ENCODE data around the gene KPNA6. TPM values are rescaled to one million over a fixed set of nuclear protein-coding genes. Genes with fewer than 3 reads are reported as not detected.

KPNA6 gene
- total RNA-seq, 1 experiment from 2014 or later: 104 TPM

DNA sequence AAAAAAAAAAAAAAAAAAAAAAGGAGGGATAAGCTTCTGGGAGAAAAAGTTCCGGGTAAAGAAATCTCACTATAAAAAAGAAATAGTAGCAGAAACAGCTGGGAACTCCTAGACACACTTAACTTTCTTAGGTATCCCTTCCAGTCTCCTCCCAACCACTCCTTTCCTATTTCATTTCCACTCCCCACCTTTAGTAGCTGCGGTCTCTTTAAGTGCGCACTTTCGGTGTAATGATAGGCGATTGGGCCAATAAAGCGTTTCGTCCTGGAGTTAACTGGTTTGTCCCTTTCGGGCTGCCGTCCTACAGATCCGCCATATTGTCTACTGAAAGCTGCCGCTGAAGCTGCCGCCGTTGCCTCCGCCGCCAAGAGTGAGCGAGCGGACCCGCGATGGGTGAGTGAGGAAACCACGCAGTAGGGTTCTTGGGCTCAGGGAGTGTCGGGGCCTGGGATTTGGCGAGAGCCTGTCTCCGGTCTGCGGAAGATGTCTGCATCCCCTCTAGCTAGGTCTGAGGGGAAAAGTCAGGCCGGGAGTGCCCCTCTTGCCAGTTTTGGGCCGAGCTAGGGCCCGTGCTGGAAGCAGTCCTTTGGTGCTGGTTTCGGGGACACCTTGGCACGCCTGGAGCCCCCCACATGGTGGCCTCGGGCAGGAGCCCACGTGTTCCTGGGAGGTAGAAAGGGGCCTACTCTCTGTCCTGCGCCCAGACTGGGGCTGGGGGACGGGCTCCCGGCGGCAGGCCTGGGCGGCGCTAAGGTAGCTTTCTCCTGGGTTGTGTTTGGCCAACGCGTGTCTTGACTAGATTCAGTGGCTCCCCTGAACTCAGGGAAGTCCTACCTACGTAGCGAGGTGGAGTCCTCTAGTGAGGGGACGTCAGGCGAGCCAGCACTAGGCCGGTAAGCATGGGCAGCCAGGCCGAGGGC, at the start of gene KPNA6 (continued):
- TF ChIP-seq FOXK1 (CRISPR knock-in tag; IDR thresholded peaks at IDR 0.05) (peak; percentile 70), TP53 (CRISPR knock-in tag; IDR thresholded peaks at IDR 0.05) (no peak), MYBL2 (CRISPR knock-in tag; IDR thresholded peaks at IDR 0.05) (no peak), GTF2I (CRISPR knock-in tag; conservative IDR thresholded peaks at IDR 0.05) (no peak), EMX1 (CRISPR knock-in tag; IDR thresholded peaks at IDR 0.05) (no peak)

GRCh38 chr1:32060914-32061313, 46.9 kb upstream of the KPNA6 start:
- H3K27me3 Mint-ChIP-seq (ENCODE audit: low read depth): no peaks in the 10 kb centered on the region
- no peak overlapping the region for H3K4me3 Mint-ChIP-seq
- no peak for DNase-seq (ENCODE audit: low spot score)
- ChIA-PET CTCF (interaction anchor here (0.5 to 3.6 kb wide), 8 partner anchors 12 to 1150 kb away, joined by 3 to 76 read pairs (median 4); partner anchors contain the start of gene TMEM39B), POLR2A (interaction anchor here (1.1 kb wide), 1 partner anchor 12 kb away, joined by 5 read pairs; the partner anchor contains the start of gene TMEM39B)
- no peak overlapping the region for H3K27ac Mint-ChIP-seq
- peak; percentile 70 for ATAC-seq
- peaks cover 49% of the 10 kb centered on the region for H3K4me1 Mint-ChIP-seq
- H3K36me3 Mint-ChIP-seq: peaks cover 54% of the 10 kb centered on the region
- no peaks in the 10 kb centered on the region for H3K9me3 Mint-ChIP-seq
- TF ChIP-seq HMGA2 (CRISPR knock-in tag; IDR thresholded peaks at IDR 0.05) (no peak), JAZF1 (CRISPR knock-in tag; IDR thresholded peaks at IDR 0.05) (no peak), MXD4 (CRISPR knock-in tag; IDR thresholded peaks at IDR 0.05; ENCODE audit: borderline replicate concordance) (no peak), TCF7 (CRISPR knock-in tag; IDR thresholded peaks at IDR 0.05; ENCODE audit: low read depth) (no peak), ZNF416 (CRISPR knock-in tag; IDR thresholded peaks at IDR 0.05) (no peak), ZSCAN18 (CRISPR knock-in tag; IDR thresholded peaks at IDR 0.05) (no peak), STAT6 (CRISPR knock-in tag; conservative IDR thresholded peaks at IDR 0.05; ENCODE audit: low read depth) (no peak), NFYB (CRISPR knock-in tag; conservative IDR thresholded peaks at IDR 0.05; ENCODE audit: low read depth) (no peak), GRHL2 (CRISPR knock-in tag; IDR thresholded peaks at IDR 0.05; ENCODE audit: insufficient replicate concordance, severe bottlenecking) (no peak), NR1H2 (CRISPR knock-in tag; IDR thresholded peaks at IDR 0.05) (no peak), SMAD3 (CRISPR knock-in tag; IDR thresholded peaks at IDR 0.05; ENCODE audit: borderline replicate concordance) (no peak)
- TF ChIP-seq, protein P1, sequence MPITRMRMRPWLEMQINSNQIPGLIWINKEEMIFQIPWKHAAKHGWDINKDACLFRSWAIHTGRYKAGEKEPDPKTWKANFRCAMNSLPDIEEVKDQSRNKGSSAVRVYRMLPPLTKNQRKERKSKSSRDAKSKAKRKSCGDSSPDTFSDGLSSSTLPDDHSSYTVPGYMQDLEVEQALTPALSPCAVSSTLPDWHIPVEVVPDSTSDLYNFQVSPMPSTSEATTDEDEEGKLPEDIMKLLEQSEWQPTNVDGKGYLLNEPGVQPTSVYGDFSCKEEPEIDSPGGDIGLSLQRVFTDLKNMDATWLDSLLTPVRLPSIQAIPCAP (CRISPR knock-in tag; IDR thresholded peaks at IDR 0.05): no peak
- TF ChIP-seq, protein P2, sequence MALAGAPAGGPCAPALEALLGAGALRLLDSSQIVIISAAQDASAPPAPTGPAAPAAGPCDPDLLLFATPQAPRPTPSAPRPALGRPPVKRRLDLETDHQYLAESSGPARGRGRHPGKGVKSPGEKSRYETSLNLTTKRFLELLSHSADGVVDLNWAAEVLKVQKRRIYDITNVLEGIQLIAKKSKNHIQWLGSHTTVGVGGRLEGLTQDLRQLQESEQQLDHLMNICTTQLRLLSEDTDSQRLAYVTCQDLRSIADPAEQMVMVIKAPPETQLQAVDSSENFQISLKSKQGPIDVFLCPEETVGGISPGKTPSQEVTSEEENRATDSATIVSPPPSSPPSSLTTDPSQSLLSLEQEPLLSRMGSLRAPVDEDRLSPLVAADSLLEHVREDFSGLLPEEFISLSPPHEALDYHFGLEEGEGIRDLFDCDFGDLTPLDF (CRISPR knock-in tag; IDR thresholded peaks at IDR 0.05): no peak
- TF ChIP-seq, protein P3, sequence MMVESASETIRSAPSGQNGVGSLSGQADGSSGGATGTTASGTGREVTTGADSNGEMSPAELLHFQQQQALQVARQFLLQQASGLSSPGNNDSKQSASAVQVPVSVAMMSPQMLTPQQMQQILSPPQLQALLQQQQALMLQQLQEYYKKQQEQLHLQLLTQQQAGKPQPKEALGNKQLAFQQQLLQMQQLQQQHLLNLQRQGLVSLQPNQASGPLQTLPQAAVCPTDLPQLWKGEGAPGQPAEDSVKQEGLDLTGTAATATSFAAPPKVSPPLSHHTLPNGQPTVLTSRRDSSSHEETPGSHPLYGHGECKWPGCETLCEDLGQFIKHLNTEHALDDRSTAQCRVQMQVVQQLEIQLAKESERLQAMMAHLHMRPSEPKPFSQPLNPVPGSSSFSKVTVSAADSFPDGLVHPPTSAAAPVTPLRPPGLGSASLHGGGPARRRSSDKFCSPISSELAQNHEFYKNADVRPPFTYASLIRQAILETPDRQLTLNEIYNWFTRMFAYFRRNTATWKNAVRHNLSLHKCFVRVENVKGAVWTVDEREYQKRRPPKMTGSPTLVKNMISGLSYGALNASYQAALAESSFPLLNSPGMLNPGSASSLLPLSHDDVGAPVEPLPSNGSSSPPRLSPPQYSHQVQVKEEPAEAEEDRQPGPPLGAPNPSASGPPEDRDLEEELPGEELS (CRISPR knock-in tag; IDR thresholded peaks at IDR 0.05): no peak
- TF ChIP-seq, protein P4, sequence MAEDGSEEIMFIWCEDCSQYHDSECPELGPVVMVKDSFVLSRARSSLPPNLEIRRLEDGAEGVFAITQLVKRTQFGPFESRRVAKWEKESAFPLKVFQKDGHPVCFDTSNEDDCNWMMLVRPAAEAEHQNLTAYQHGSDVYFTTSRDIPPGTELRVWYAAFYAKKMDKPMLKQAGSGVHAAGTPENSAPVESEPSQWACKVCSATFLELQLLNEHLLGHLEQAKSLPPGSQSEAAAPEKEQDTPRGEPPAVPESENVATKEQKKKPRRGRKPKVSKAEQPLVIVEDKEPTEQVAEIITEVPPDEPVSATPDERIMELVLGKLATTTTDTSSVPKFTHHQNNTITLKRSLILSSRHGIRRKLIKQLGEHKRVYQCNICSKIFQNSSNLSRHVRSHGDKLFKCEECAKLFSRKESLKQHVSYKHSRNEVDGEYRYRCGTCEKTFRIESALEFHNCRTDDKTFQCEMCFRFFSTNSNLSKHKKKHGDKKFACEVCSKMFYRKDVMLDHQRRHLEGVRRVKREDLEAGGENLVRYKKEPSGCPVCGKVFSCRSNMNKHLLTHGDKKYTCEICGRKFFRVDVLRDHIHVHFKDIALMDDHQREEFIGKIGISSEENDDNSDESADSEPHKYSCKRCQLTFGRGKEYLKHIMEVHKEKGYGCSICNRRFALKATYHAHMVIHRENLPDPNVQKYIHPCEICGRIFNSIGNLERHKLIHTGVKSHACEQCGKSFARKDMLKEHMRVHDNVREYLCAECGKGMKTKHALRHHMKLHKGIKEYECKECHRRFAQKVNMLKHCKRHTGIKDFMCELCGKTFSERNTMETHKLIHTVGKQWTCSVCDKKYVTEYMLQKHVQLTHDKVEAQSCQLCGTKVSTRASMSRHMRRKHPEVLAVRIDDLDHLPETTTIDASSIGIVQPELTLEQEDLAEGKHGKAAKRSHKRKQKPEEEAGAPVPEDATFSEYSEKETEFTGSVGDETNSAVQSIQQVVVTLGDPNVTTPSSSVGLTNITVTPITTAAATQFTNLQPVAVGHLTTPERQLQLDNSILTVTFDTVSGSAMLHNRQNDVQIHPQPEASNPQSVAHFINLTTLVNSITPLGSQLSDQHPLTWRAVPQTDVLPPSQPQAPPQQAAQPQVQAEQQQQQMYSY (CRISPR knock-in tag; IDR thresholded peaks at IDR 0.05): no peak
- TF ChIP-seq, protein P5, sequence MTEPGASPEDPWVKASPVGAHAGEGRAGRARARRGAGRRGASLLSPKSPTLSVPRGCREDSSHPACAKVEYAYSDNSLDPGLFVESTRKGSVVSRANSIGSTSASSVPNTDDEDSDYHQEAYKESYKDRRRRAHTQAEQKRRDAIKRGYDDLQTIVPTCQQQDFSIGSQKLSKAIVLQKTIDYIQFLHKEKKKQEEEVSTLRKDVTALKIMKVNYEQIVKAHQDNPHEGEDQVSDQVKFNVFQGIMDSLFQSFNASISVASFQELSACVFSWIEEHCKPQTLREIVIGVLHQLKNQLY (CRISPR knock-in tag; IDR thresholded peaks at IDR 0.05): no peak

Measured in WTC11 (cell line).